HG03175 (cell line): ENCODE data around the gene IRGQ.

Experiments used
- ATAC-seq: cut with Tn5 transposase; IDR thresholded peaks from one replicate; pipeline ENCODE4 v1.9.1; 2021; ENCODE audit warnings: mild to moderate bottlenecking, moderate library complexity; ENCODE audit not compliant: unreplicated experiment

Gene IRGQ

GRCh38 chr19:43545276-43545675 lies 50.7 kb downstream of the IRGQ start:
- no peak for ATAC-seq

GRCh38 chr19:43544077-43544476 lies 51.9 kb downstream of the IRGQ start:
- ATAC-seq: no peak

GRCh38 chr19:43541920-43542650 lies 53.8 kb downstream of the IRGQ start:
- no peak for ATAC-seq

- ATAC-seq: no peak
Observed at GRCh38 chr19:43540381-43540780, 55.6 kb downstream of the IRGQ start.

- no peak for ATAC-seq
Observed at GRCh38 chr19:43538922-43539321, 57.0 kb downstream of the IRGQ start.

- no peak for ATAC-seq
Observed at GRCh38 chr19:43534816-43535761, 60.8 kb downstream of the IRGQ start.
